OCI-LY1 (cell line): ENCODE results near the gene ABCA5.

Source experiments
- CTCF ChIP-seq: fragments of 200-600 bp; sonication (generic), shearing (Covaris generic); IDR thresholded peaks from 2 replicates; pipeline ENCODE4 v1.5.1; 2017; ENCODE audit warnings: mild to moderate bottlenecking, antibody characterized with exemption, low read length, moderate library complexity, mixed read lengths
- EZH2 ChIP-seq: fragments of 200-600 bp; sonication (generic), shearing (Covaris generic); IDR thresholded peaks from 2 replicates; pipeline ENCODE4 v1.8.0; 2017; ENCODE audit warnings: borderline replicate concordance, mixed run types, mild to moderate bottlenecking, antibody characterized with exemption, low read length, moderate library complexity, mixed read lengths

- TF ChIP-seq CTCF (no peak), EZH2 (no peak)
Measured at GRCh38 chr17:69284646-69285045, 42.3 kb downstream of the ABCA5 start.
